ENCODE measurements around the gene CACNA1H.
"Not testable (repeated sequence)": the region's sequence is repeated elsewhere in the genome, so short reads cannot be mapped to it uniquely, and the experiment has no call there.

The CACNA1H gene

DNA sequence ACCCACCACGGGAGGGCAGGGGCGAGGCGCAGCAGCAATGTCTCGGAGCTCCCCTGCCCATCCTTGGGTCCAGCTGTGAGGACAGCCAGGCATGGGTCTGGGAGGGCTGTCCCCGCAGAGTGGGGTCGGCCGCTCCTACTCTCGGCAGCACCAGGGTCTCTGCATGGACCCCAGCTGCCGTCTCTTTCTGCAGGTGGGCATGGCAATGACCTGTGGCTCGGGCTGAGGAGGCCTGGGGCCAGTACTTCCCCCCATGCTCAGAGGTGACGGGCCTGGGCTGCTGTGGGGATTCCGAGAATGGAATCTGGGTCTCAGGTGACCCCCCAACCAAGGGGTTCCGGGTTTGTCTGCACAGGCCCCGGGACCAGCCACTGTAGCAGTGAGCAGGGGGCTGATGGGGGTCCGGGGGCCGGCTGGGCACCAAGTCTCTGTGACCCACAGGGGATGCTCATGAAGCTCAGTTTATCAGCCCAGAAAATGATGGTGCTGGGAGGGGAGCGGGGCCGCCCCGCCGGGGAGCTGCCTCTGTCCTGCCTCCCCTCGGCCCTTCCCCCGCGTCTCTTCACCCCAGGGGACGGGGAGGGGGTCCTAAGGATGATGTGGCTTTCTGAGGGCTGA lies 23.5 kb downstream of the CACNA1H start:
- no peak for DNase-seq

DNA sequence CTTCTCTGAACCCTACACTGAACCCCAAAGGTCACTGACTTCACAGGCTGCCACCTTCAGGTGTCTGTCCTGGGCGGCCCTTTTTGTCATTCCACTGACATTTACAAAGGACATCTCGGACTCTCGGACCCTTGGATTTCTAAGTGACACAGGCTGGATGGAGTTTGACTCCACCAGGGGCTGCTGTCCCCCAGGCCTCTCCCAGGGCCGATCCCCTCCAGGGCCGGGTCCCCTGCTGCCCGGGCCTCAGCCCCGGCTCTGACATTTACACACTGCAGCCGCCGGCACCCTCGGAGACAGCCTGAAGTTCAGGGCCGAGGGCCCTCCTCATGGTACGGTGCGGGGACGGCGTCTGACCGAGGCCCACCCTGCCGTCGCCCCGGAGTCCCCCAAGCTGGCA lies 24.1 kb downstream of the CACNA1H start:
- no peak for DNase-seq

DNA sequence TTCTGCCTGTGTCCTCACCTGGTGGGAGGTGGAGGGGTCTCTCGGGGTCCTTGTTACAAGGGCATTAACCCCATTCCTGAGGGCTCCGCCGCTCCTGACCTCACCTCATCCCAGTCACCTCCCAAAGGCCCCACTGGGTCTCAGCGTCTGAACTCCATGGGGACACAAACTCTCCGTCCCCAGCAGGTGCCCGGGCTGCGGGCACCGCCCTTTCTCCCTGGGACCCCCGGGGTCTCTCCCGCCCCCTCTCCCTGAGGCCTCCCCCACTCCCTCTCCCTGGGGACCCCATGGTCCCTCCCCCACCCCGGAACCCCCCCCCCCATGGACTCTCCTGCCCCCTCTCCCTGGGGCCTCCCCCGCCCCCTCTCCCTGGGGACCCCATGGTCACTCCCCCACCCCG lies 24.8 kb downstream of the CACNA1H start:
- no peak for DNase-seq

DNA sequence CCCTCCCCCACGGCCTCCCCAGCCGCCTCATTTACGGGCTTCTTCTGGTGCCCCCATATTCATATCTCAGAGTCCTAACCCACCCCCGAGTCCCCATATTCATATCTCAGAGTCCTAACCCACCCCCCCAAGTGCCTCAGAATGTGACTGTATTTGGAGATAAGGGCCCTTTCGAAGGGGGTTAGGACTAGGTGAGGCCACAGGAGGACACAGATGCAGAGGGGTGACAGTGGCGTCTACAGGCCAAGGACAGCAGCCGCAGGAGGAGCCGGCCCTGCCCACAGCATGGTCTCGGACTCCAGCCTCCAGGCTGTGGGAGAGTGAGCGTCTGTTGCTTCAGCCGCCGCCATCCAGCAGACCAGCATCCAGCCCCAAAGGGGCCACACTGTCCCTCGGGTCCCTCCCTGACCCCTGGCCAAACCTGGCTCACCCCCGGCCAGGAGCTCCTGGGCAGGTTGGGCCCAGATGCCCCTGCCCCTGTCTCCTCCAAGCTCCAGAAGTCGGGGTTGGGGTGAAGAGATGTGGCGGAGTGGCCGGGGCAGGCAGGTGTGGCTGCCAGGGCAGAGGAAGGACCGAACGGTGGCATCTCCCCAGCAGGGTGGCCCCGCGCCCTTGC lies 25.5 kb downstream of the CACNA1H start:
- DNase-seq = no peak

DNA sequence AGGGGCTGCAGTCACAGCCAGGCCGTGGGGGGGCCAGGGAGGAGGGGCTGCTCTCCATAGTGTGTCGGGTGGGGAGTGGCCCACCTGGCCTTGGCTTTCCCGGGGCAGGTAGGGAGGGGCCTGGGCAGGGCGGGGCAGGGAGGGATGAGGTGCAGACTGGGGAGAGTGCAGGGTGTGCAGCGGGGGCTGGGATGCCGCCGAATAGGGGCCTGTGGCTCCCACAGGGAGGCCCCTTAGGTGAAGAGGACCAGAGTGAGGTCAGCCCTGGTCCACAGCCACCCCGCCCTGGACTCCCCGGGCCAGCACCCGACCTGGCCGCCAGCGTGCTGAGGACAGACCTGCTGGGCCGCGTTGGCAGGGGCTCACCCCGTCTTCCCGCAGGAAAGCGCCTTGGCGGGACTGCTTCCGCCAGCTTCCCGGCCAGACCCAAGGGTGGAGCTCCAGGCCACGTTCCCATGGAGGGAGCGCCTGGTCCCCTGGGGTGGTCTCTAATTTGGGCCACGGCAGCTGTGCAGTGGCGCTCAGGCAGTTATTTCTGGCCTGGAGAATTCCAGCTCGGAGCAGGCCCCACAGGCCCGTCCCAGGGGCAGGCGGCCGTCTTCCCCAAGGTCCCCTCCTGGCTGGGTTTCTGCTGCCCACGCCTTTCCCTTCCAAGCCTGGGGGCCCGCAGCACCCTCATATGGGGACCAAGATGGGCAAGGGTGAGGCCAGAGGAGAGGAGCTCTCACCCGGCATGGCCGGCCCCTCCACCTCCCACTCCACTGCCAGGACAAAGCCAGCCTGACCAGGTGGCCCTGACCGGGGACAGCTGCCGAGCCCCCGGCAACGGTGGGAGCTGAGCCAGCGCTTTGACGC lies 27.9 kb downstream of the CACNA1H start:
- no peak for DNase-seq

DNA sequence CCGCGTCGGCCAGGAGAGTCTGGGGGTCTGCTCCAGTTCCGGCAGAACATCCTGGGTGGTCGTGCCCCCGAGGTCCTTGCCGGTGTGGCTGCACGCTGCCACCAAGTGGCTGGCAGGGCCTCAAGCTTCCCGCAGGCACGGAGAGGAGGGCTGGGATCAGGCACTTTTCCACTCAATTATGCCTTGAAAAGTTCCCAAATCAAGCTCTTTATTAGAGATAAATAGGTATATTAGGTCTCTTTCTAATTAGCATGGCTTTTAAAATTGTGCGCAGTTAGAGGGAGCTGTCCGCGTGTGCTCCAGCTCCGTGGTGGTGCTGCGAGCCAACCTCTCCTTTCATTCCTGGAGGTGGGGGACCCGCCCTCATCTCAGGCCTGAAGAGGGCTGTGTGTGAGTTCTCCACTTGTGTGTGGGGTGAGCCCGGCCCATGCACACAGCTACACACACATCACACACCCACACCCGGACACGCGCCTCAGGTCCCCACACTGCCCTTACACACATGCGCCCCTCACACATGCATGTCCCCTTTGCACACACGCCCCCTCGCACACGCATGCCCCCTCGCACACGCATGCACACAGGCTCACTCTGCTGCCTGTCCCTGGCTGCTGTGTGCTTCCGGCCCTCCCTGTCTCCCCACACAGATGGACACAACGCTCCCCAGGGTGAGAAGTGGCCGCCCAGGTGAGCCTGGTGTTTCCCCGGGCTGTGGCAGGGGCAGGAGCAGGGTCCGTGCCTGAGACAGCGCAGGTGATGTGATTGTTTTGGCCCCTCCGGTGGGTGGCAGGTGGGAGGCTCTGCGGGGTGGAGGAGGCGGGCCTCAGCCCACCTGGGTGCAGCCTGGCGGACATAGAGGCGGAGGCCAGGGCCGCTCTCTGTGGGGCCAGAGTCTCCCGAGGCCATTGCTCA lies 28.8 kb downstream of the CACNA1H start:
- DNase-seq = no peak

DNA sequence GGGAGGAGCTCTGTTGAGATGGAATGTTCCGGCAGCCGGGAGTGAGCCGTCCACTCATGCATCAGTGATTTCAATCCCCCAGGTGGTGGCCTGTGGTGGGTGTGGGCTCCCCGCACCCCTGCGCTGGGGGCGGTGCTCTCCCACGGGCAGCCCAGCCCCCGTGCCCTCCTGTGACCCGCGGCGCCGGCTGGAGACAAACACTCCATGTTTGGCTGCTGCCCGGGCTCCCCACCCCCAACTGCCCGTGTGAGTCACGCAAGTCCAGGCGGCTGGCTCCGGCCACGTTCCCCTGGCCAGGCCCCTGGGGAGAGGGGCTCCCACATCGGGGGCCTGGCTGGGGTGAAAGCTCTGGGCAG lies 29.4 kb downstream of the CACNA1H start:
- DNase-seq = no peak

DNA sequence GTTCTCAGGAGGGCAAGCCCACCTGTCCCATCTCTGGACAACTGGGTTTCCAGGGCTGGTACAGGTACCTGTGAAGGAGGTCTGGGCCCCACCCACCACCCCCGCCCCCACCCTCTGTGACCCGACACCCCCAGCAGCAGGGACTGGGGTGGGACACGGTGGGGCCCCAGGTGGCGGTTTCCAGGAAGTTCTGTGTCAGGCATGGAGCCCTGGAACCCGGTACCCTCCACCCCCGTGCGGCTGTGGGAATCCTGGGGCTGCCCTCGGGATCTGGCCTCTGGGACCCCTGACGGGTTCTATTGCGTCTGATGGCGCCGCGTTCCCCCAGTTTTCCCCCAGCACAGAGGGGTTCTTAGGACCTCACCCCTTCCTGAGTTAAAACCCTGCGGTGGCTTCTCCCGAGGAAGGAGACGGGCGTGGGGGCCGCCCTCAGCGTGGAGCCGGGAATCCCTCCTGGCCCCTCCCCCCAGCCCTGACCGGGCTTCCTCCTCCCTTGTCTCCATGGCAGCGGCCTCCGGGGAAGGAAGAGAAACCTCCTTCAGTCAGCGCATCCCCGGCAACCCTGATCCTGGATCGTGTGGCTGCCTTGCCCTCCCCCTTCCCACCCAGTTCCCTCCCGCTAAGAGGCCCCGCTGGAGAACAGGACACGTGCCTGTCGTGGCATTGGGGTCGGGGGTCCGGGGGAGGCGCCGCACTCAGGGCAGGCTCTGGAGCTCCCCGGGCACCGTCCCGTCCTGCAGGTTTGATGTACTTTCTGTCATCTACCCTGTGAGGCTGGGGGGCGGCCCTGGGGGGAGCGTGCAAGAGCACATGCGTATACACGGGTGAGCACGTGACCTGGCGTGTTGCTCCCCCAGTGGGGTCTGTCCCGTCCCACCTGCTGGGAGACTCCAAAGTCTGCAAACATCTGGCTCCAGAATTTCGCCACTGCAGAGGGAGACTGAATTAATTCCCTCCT lies 30.3 kb downstream of the CACNA1H start:
- no peak for DNase-seq

DNA sequence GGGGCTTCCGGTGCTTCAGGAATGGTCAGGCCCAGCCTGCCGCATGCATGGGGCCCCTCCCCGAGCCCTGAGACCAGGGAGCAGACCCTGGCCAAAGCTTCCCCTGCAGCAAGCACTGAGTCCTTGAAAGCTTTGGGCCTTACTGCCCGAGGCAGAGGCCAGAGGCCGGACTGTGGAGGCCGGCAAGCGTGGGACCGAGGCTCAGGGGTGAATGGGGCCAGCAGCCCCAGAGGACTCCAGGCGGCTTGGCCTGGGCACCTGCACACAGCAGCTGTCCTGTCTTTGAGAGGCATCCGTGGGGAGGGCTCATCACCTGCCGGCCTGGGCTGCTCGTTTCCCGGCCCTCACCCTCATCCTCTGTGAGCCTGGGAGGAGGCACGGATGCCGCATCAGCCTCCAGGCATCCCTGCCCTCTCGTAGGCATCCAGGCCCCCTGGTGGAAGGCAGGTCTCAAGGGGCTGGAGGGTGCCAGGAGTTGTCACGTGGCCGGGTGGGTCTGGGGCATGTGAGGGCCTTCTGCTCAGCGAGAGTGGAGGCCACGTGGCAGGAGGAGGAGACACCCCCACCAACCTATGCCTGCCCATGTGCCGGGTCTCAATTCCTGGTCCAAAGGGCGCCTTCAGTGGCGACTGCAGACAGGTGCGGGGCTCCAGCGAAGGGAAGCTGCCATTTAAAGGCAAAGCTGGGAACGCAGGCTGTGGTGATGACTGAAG lies 31.4 kb downstream of the CACNA1H start:
- no peak for DNase-seq

DNA sequence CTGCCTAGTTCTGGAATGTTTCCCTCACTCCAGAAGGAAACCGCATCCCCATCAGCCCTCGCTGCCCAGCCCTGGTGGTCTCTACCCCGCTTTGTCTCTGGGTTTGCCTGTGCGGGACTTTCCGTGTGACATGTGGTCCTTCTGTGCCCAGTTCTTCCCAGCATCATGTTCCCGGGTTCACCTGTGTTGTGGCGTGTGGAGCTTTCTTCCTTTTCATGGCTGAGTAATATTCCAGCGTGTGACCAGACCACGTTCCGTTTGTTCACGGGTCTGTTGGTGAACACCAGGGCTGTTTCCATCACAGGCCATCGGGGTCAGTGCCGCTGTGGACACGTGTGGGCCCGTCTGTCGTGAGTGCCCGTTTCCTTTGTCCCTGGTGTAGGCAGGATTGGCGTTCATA lies 32.1 kb downstream of the CACNA1H start:
- no peak for DNase-seq

DNA sequence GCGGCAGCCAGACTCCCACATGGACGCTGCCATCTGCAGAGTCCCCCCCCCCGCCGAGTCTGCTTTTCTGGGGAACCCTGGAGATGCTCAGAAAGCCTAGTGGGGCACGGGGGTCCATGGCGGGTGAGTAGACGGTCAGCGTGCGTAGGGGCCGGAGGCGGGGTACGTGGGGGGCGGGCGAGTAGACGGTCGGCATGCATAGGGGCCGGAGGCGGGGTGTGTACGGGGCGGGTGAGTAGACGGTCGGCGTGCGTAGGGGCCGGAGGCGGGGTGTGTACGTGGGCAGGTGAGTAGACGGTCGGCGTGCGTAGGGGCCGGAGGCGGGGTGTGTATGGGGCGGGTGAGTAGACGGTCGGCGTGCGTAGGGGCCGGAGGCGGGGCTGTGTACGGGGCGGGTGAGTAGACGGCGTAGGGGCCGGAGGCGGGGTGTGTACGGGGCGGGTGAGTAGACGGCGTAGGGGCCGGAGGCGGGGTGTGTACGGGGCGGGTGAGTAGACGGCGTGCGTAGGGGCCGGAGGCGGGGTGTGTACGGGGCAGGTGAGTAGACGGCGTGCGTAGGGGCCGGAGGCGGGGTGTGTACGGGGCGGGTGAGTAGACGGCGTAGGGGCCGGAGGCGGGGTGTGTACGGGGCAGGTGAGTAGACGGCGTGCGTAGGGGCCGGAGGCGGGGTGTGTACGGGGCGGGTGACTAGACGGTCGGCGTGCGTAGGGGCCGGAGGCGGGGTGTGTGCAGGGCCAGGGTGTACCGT lies 32.7 kb downstream of the CACNA1H start:
- not testable (repeated sequence) for DNase-seq

DNA sequence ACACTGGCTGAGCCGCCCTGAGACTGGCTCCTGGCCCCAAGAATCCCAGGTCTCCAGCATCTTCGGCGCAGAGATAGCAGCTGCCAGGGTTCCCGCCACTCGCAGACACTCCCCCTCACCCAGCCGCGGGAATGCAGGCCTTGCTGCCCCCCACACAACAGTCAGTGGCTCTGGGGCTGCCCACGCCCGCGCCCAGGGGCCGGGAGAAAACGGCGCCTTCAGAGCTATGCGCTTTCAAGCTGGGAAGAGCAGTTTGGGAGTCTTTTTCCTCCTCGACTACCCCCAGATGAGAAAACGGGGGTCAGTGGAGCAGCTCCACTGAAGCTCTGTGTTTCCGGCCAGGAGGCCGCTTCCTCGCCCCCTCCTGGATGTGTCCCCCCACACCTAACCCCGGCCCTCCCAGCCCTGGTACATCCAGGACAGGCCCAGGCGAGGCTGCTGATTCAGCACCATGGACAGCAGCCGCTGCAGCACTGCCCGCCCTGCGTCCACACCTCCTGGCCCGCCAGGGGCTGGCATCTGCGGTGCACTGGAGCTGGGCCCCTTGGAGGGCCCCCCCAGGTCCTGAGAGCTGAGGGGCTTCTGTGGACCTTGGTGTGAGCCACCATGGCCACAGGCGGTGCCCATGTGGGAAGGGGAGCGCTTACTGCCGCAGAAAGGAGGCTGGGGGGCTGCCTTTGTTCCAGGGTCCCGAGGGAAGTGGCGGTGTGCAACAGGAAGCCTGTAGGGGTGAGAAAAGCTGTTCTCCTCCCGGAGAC lies 35.7 kb downstream of the CACNA1H start:
- no peak for DNase-seq

DNA sequence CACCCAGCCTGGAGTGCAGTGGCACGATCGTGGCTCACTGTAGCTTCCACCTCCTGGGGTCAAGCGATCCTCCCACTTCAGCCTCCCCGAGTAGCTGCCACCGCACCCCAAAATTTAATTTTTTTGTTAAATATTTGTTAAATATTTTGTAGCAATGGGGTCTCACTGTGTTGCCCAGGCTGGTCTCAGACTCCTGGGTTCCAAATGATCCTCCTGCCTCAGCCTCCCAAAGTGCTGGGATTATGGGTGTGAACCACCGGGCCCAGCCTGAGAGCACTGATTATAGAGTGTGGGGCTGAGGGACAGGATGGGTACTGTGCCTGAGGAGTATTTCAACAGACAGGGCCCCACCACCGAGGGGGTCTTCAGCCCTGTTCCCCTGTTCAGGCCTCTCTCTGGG lies 36.5 kb downstream of the CACNA1H start:
- DNase-seq = no peak

DNA sequence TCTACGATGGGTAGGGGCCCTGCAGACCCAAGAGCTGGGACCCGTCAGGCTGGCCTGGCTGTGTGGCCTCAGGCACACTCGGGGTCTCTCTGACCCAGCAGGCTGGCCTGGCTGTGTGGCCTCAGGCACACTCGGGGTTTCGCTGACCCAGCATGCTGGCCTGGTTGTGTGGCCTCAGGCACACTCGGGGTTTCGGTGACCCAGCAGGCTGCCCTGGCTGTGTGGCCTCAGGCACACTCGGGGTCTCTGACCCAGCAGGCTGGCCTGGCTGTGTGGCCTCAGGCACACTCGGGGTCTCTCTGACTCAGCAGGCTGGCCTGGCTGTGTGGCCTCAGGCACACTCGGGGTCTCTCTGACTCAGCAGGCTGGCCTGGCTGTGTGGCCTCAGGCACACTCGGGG lies 37.9 kb downstream of the CACNA1H start:
- DNase-seq = not testable (repeated sequence)

DNA sequence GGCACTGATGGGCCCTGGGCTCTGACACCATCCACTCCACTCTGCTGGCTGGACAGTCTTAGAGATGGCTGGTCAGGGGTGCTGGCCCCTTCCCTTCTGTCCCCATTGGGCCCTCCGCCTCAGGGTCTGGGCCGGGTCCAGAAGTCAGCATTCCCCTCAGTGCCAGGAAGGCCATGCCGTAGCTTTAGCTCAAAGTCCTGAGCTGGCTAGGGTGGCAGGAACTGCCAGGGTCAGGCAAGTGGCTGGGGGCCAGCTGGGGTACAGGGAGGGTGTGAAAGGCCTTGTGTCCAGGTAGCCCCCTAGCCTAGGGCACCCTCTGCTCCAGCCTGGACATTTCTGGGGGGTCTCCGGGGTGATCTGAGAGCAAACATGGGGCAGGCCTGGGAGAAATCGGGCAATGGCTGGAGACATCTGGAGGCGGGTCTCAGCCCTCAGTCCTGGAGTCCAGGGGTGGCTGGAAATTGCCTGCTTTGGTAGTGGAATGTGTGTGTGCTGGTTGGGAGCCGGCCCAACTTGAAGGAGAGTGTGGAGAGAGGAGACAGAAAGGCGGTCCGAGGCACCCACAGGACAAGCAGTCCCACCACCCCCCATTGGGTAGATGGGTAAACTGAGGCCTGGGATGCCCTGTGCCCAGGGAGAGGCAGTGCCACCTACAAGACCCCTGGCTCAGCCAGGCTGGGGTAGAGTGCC lies 39.6 kb downstream of the CACNA1H start:
- DNase-seq = no peak

DNA sequence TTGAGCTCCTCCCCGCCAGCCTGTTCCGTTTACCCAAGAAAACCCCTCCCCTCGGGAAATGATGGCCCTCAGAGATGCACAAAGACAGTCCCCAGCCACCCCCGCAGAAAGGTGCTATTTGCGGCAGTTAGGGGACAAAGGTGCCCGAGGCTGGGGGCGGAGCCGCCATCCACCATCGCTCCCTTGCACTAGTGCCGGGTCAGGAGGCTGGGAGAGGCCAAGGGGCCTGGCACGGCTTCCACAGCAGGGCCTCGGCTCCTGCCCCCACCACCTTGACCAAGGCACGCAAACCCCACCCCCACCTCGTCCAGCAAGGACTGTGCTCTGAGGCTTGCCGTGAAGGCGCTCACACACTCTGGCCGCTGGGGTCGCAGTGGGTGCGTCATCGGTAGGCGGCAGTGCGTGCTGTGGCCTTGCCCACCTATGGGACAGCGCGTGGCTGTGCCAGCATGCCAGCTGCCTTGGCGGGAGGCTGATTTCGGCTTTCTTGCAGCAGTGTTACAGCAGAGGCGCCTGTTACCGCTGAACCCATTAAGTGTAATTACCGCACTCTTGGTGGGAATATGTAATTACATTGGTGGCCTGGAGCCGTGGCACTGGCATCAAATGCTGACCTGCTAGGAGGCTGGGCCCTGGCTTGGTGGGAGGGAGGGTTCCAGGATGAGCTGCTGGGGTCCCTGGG lies 40.4 kb downstream of the CACNA1H start:
- DNase-seq = no peak

DNA sequence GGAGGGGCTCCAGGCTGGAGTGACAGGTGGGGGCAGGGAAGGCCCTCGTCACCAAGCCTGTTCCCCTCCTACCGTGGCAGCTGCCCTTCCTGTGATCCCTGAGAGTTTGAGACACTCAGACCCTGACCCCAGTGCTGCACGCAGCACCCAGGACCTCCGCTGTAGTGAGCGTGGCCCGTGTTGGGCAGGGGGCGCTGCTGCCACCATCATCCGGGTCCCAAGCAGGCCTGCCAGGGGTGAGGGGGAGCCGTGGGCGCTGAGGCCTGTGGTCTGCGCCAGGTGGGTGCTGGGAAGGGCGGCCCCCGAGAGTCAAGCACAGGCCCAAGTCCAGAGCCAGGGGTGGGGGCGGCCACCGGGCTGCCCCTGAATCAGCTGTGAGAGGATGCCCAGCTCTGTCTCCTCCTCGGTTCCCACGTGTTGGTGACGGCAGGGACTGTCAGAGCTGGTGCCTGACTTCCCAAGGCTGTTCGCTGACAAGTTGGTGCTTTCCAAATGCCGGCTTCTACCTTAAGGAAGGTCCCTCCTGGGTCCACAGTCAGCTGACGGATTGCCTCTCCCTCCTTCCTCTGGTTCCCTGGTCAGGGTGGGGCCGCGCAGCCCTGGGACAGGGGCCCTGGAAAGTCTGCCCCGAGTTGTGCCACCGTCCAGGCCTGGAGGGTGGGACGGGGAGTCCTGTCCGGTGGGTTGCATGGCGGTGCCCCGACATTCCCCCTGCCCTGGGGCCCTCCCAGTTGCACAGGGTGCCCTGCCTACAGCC lies 41.1 kb downstream of the CACNA1H start:
- DNase-seq = no peak
